Measurements from ENCODE around the gene CHRNE.

DNA sequence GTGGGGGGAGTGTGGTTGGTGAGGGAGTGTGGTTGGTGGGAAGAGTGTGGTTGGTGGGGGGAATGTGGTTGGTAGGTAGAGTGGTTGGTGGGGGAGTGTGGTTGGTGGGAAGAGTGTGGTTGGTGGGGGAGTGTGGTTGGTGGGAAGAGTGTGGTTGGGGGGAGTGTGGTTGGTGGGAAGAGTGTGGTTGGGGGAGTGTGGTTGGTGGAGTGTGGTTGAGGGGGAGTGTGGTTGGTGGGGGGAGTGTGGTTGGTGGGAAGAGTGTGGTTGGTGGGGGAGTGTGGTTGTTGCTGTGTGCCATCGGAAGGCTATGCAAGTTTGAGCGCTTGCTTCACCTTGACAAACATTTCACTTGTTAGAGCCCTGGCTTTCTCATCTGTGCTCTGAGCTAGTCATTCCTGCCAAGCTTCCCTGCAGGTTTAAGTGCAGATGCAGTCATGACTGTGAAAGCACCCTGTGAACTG, 49.7 kb downstream of the CHRNE start:
- TF ChIP-seq, protein P1, sequence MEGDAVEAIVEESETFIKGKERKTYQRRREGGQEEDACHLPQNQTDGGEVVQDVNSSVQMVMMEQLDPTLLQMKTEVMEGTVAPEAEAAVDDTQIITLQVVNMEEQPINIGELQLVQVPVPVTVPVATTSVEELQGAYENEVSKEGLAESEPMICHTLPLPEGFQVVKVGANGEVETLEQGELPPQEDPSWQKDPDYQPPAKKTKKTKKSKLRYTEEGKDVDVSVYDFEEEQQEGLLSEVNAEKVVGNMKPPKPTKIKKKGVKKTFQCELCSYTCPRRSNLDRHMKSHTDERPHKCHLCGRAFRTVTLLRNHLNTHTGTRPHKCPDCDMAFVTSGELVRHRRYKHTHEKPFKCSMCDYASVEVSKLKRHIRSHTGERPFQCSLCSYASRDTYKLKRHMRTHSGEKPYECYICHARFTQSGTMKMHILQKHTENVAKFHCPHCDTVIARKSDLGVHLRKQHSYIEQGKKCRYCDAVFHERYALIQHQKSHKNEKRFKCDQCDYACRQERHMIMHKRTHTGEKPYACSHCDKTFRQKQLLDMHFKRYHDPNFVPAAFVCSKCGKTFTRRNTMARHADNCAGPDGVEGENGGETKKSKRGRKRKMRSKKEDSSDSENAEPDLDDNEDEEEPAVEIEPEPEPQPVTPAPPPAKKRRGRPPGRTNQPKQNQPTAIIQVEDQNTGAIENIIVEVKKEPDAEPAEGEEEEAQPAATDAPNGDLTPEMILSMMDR (conservative IDR thresholded peaks at IDR 0.05; ENCODE audit: low read length) = no peak
- no peak for TF ChIP-seq EZH2phosphoT487 (IDR thresholded peaks at IDR 0.05; ENCODE audit: borderline replicate concordance)
